ENCODE measurements around the gene CYP17A1. TPM values are rescaled to one million over a fixed set of nuclear protein-coding genes. Genes with fewer than 3 reads are reported as not detected.

The CYP17A1 gene
- total RNA-seq, 1 donor from 2014 or later: not detected

DNA sequence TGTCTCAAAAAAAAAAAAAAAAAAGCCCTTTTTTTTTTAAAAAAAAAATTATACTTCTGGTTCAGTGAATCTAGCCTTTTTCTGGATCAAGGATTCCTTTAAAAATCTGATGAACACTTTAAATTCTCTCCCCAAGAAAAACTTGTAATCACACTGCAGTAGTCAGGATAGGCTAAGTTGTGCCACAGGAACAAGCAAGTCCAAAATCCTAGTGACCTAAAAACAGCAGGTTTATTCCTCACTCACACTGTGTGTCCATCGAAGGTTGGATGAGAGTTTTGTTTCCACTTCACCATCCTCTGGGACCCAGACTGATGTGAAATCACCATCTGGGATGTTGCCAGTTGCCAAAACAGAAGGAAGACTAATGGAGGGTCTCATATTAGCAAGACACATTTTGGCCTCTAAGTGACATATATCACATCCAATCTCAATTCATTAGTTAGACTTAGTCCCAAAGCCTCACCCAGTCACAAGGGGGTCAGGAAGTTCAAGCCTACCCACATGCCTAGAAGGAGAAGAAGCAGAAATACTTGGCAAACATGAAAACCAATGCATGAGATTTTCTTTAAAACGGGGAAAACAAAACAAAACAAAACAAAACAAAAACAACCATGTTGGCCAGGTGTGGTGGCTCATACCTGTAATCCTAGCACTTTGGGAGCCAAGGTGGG is 32.7 kb downstream of the CYP17A1 start:
- DNase-seq (ENCODE audit: low spot score): no peak

DNA sequence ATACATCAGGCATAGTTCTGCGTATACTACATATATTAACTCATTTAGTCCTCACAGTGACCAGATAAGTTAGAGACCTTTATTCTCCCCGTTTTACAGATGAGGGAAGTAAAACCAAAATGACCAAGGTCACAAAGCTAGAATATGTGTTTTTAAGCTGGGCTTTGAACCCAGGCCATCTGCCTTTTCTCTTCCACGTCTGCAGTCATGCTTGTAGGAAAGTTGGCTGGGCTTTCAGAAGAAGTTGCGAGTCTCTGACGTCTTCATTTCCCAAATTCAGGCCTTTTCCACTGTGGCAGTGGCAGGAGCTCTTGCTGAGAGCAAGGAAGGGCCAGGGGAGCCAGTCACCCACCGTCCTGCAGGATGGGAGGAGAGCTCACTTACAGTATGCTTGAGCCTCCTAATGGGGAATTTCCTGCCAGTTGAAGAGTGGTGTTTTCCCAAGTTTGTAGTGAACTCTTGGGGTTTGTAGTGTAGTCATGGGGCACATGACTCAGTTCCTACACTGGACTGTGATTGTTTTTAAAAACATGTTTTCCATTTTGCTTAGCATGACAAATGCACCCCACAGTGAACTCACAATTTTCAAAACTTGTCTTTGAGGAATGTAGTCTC is 34.2 kb downstream of the CYP17A1 start:
- DNase-seq (ENCODE audit: low spot score): no peak

DNA sequence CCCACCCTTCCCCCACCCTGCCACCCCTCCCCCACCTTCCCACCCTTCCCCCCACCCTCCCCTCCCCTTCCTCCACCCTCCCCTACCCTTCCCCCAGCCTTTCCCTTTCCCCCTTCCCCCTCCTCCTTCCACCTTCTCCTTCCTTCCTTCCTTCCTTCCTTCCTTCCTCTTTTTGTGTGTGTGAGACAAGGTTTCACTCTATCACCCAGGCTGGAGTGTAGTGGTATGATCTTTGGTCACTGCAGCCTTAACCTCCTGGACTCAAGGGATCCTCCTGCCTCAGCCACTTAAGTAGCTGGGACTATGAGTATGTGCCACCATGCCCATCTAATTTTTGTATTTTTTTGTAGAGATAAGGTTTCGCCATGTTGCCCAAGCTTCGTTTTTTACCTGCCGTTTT is 35.2 kb downstream of the CYP17A1 start:
- DNase-seq (ENCODE audit: low spot score): no peak

DNA sequence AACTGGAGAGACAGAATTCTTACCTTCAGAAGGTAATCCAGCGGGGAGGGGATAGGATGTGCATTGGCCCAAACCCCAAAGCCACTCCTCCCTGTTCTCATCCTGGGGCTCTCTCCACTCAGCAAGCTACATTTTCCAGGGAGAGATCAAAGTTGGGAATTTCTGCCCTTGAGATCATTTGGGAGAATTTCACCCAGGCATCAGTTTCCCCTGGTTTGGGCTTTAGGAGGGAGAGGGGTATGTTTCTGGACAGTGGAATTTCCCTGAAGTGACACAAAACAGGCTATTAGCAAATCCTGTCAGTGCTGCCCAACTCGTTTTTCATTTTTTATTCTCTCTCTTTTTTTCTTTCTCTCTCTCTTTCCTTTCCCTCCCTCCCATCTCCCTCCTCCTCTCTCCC is 35.7 kb downstream of the CYP17A1 start:
- DNase-seq (ENCODE audit: low spot score): no peak

DNA sequence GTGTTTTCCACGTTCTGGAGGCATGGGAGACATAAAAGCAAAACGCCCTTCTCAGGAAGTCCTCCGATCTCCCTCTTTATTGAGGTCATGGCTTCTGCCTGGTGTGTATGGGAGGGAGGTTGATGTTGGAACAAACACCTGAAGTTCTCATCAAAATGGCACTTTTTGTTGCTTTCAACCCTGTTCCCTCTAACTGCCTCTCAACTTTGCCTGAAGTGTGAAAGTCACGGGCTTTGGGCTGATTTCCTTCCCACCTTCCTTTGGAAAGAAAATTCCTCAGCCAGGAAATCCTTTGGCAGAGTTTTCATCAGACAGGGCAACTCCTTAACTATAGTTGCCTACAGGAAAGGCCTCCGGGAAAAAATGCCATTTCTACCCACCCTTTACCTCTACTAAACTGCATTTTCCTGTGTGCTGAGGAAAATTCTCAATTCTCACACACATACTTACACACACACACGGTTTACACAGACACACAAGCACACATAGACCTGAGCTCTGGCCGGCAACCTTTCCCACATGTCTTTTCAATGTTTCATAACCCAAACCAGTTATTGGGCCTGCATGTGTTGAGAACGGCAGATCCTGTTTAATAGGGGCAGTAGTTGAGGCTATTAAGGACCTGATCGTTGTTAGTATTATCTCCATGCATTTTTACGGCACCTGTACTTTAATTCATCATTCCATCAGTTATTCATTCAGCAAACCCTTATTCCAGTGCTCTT is 36.4 kb downstream of the CYP17A1 start:
- no peak for DNase-seq (ENCODE audit: low spot score)

DNA sequence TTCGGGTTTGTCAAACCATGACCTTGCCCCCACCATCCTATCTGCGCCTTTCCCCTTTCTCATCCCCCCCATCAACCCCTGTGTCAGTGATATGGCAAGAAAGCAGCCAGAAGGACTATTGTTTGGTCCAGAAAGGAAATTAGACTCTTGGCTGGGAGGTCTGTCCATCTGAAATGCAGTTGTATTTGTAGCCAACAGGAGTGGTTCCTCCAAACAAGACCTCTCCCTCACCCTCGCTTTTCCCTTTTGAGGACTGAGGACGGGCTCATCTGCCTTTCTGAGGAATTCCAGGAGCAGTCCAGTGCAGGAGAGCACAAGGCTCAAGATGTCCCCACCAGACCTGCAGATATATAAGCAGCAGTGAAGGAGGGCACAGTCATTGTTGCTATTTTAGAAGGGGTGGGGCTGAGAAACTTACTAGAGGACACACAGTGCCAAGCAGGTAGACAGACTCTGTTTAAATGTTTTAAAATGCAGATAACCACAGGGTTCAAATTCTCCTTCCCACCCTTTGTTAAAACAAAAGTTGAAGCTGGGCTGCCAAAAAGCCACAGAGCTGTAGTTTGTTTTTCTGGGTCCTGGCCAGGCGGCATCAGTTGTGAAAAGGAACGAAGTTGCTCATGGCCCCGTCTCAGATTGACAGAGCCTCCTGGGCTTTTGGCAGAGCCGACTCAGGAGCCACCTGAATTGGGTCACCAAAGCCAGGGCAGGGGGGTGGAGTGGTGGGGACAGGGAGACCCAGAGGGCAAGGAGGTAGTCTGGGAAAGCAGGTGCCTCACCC is 37.3 kb downstream of the CYP17A1 start:
- DNase-seq (ENCODE audit: low spot score): no peak

DNA sequence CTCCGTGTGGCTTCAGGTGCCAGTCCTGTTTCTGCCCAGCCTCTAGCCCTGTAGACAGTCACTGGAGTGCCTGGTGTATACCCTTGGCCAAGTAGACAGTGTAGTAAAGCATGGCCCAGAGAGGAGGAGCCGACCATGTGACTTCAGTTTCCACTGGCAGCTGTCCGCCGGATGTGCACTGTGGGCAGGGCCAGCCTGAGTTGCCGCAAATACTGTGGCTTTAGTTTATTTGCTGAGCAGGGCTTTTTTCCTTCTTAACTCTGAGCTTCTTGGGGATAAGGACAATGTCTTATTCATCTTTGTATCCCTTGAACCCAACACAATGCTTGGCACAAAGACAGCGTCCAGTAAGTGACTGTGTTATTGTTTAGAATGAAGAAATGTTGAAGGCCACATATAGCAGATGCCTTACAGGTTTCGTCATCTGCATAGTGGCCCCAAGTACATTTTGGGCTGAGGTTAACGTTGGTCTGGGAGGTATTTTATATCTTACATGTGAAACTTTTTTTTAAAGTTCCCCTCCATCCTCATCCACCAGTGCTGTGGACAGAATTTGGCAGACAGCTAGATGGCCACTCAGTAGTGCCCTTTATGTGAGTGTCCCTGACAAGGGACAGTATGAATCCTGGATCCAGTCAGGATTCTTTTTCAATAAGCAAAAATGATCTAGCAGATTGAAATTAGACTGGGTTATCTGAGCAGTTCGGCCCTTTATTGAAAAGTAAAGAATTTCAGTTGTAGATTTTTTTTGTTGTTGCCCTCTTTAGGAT is 40.6 kb downstream of the CYP17A1 start:
- peak; percentile 93 for DNase-seq (ENCODE audit: low spot score)

DNA sequence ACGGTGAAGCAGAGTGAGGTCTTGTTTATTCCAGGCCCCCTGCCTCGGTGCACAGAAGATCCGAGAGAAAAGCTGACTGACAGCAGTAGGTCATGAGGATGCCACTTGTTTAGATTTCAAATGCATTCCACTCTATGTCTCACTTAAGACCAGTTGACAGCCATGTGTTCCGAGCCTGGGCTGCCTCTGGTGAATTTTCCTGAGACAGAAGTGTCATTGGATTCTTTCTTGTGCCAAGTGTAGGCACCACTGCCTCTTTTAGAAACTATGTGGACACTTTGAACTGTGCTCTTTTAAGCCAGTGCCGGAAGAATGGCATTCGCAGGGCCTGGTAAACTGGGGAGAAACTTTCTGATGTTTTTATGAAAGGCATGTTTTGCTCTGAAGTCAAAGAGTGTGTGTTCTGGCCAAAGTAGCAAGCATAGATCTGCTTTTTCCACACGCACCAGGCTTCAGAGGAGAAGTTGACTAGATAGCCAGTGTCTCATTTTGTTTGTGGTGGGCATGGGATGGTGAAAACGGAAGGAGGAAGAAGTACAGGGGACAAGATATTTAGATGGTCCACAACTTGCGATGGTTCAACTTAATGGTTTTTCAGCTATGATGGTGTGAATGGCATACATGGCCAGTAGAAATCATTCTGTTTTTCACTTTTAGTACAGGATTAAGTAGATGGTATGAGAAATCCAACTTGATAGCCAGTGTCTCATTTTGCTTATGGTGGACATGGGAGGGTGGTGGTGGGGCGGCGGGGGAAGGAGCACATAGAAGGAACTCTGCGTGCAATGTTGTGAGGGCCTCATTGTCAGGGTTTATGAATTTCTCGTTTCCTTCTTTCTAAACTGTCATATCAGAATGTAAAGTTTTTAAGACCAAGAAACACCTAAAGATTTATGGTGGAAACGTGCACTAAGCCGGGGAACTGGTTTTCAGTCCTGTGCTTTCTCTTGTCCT is 41.5 kb downstream of the CYP17A1 start:
- no peak for DNase-seq (ENCODE audit: low spot score)

DNA sequence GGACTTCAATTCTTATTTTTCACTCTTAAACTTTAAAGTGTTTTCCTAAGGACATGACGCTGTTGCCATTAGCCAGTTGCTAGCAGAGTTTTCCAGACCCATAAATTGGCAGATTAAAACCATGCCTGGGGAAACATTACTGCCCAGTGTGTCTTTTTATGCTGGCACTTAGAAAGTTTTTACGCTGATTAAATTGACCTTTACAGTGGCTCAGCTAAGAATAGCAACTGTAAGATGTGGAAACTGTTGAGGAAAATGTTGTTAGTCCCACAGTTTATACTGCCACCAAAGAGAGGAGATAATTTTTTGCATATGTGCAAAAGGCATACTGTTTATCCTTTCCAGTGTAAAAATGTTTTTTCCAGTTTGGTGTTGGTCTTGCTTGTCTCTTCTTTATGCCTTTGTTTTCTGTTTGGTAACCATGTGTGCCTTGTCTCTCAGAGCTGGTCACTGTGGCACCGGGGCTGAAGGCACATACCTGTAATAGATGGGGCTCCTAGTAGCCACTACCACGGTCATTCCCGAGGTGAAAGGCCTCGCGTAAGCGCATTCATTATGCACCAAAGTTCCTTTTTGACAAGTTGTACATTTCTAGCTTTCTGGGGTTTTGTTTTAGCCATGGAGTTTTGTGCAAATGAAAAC is 45.3 kb downstream of the CYP17A1 start:
- DNase-seq (ENCODE audit: low spot score): no peak

DNA sequence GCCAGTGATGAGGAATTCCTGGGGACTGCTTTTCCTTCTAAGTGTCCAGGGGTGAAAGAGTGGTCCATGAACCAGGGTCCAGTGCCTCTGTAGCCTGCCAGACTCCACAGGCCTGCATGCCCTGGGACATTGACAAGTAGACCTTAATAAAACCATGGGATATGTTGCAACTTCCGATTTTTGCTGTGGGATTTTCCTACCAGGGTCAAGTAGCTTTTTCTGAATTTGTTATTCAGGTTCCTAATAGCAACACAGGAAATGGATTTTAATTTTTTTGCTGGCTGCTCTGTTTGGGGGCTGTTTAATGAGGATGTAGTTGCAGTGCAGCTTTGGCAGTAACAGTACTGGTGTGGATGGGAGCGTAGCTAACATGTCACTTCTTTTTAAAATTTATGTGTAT is 51.4 kb downstream of the CYP17A1 start:
- DNase-seq (ENCODE audit: low spot score): no peak

DNA sequence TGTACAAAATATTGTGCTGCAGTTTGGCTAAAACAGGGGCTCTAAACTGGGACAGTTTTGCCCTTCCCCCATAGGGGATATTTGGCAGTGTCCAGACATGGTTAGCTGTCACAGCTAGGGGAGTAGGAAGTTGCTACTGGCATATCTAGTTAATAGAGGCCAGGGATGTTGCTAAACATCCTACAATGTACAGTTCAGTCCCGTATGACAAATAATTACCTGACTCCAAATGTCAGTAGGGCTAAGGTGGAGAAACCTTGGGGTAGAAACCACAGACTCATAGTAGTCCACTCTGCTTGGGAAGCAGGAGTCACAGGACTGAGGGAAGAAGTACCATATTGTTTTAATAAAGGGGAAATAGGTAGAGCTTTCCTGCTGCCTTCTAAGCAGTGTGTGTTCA is 53.6 kb downstream of the CYP17A1 start:
- DNase-seq (ENCODE audit: low spot score): no peak

DNA sequence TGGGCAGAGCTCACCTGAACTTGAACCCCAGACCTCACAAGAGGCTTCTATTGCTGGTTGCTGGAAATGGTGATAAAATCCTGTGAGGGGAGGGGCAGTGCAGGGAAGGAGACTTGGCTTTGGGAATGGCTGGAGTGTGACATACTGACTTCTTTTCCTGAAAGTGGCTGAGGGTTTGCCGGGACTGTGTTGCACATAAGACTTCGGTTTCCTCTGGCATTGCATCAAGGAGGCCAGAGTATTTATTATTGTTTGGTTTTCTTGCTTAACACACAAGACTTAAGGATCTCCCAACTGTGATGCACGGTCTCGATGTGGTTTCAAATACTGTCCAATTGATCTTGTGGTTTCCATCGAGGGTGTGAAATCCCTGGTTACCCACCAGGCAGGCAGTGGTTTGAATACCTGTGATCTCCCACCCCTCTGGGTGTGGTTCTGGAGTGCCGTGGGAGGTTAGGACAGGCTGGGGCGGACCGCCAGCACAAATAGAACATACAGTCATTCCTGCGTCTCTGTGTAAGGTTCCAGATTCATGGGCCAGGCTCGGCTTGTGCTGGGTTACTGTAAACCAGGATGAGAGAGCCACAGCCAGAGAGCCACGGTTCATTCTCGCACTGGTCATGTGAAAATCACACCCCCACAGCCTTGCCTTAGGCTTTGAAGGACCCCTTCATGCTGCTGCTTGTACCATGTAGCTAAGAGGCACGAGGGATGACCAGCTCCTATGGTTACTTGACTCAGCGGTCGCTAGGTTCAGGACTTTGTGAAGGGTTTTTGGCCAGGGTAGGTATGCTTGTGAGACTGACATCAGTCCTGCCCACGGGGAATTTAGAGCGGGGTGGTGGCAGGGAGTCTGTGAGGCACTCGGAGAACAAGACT is 54.3 kb downstream of the CYP17A1 start:
- DNase-seq (ENCODE audit: low spot score): no peak

DNA sequence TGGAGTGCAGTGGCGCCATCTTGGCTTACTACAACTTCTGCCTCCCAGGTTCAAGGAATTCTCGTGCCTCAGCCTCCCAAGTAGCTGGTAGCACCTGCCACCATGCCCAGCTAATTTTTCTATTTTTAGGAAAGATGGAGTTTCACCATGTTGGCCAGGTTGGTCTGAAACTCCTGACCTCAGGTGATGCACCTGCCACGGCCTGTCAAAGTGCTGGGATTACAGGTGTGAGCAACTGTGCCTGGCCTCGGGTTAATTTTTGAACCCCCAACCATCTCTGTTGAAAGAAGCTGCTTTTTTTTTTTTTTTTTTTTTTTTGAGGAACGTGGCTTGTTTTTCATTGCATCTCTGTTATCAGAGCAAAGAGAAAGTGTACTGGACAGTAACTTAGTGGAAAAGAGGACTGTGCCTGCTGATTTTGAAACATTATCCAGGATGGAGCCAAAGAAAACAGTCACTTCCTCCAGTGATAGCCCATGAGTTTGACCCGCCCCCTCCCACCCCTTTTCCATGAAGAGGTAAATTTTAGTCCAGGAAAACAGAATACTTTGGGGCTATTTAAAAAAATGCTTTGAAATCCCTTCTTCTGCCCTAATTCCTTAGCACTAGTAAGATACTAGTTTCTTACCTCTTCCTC is 55.2 kb downstream of the CYP17A1 start:
- no peak for DNase-seq (ENCODE audit: low spot score)

DNA sequence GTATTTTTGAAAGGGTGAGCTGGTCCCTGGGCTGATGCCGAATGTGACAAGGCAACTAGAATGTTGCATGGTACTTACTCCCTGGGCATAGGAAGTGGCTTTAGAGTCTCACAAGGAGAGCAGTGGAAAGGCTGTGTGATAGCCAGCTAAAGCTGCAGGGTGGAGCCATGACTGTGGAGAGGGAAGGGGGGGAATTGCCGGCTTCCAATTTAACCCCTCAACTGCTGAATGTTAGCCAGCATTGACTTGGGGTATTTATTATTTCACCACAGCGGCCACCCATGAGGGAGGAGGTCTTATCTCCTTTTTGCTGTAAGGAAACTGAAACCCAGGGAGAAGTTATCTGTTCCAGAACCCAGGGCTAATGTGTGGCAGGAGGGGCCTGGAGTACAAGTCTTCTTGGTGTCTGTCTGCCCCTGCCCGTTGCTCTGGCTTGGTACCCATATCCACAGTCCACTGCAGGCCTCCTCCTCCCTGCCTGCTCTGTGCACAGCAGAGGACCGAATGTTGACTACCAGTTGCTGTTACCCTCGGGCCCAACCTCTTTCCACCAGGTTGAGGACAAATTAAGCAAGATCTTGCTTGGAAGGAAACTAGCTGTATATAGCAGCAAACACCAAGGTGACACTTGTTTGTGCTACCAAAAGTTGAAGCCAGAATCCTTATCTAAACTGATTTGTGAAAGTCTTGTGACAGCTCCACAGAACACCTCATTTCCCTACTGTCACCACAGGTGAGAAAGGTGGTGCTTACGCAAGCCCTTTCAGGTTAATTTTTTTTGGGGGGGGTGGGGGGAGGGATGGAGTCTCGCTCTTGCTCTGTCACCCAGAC is 55.9 kb downstream of the CYP17A1 start:
- DNase-seq (ENCODE audit: low spot score): no peak

Data from mesenteric fat pad (tissue), 1 donor.